Measurements from ENCODE around the gene EXT2.

- TF ChIP-seq POLR2AphosphoS5 (IDR thresholded peaks at IDR 0.05; ENCODE audit: low read depth) (no peak), REST (IDR thresholded peaks at IDR 0.05; ENCODE audit: insufficient replicate concordance, low read depth) (no peak), CTCF (IDR thresholded peaks at IDR 0.05; ENCODE audit: insufficient read depth, low read length) (no peak)
Observed at GRCh38 chr11:44221456-44221855, 126.0 kb downstream of the EXT2 start.

All from HL-60 (cell line).